Measurements from ENCODE around the gene ITIH5. TPM values are rescaled to one million over a fixed set of nuclear protein-coding genes. Genes with fewer than 3 reads are reported as not detected.
A peak's percentile ranks its signal among the peaks of the same experiment; 100 is the strongest.

Gene ITIH5
- polyA plus RNA-seq, 4 donors = 0.54 to 5.8 (median 2.4) TPM

DNA sequence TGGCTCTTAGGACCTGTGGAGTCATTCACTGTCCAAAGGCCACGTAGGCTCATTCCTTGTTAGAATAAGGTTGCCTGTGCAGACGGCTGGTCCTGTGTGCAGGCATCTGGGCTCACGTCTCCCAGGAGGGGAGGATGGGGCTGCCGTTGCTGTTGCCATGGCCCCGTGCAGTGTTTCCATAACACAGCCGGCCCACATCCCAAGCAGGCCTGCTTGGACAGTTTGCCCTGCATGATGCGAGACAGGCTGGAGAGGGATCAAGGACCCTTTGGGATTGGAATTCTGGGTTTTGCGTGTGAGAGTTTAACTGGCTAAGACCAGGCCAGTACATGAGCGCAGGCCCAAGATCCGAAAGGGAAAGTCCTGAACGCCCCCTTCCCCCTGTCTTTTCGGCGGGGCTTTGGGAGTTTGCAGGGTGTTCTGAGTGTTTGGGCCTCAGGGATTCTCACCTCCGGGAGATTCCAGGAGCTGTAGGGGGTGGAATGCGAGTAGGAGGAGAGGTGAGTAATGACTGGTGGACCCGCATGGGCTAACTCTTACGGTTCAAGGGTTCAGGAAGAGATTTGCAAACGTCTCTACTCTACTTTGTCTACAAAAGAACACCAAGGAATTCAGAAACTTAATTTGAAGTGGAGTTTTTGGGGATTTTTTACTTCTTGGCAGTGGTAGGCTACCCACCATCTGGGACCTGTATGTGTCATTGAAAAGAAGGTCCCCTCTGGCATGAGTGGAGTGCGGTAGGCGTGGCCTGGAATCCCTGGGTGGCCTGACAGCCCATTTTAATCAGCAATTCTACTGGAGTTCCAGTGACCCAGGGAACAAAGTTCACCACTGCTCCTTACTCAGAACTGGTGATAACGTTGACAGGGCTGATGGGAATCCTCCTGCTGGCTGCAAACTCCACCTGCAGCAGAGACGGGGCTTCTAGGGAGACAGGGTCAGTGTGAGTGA, 125.4 kb downstream of the ITIH5 start:
- no peak overlapping the region for H3K4me3 ChIP-seq (ENCODE audit: low read depth in 1 of 3, low read length in 3 of 3)
- 44 to 59% (median 48%) methylated on average over 22 of the region's 22 CpGs for WGBS, 3 donors
- no peak for FAIRE-seq
- H3K9me3 ChIP-seq (ENCODE audit: control insufficient read depth in 2 of 2, insufficient read depth in 1 of 2, low read depth in 1 of 2, low read length in 1 of 2) = peaks cover 0 to 10% of the 10 kb centered on the region in 2 donors
- no peaks in the 10 kb centered on the region for H3K27me3 ChIP-seq (ENCODE audit: control insufficient read depth in 3 of 3, insufficient read depth in 3 of 3, low read length in 3 of 3)
- H3K36me3 ChIP-seq (ENCODE audit: control insufficient read depth in 3 of 3, insufficient read depth in 2 of 3, low read depth in 1 of 3, low read length in 3 of 3) = no peaks in the 10 kb centered on the region
- H3K27ac ChIP-seq (ENCODE audit: low read depth in 1 of 3, low read length in 2 of 3) = peak overlapping the region in 2 of 3 donors; percentile 71 to 76
- peaks cover 0 to 18% (median 4%) of the 10 kb centered on the region in 3 donors for H3K4me1 ChIP-seq (ENCODE audit: control insufficient read depth in 3 of 3, insufficient read depth in 2 of 3, low read depth in 1 of 3, low read length in 2 of 3)
- DNase-seq = peak; percentile 41 to 82

DNA sequence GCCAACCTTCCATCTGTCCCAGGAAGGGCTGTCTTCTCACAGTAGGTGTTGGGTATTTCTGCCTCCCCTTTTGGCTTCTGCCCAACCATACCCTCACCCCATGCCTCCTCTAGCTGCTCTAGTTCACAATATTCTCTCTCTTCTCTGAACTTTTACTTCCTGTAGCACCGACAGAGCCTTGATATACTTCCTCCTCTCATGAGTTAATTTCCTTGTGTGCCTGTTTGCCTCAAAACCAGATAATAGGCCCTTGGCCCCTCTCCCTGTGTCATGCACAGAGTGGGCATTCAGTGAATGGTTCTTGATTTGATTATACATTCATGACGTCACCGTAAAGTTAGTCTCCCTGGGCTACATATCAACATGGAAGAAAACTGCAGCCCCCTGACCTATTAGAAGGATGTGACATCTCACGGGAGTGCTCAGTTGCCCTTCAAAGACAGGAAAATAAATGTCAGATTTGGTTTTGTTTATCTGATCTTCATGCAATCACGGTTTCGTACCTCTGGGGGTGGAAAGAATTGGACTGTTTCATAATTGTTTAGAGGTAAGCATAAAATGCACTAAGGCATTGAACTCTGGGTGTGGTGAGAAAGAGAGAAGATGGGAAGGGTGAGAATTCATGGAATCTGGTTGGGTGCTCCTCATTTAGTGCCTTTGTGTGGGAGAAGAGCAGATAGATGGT, 127.7 kb downstream of the ITIH5 start:
- H3K9me3 ChIP-seq (ENCODE audit: control insufficient read depth in 2 of 2, insufficient read depth in 1 of 2, low read depth in 1 of 2, low read length in 1 of 2) = peaks cover 0 to 10% of the 10 kb centered on the region in 2 donors
- no peaks in the 10 kb centered on the region for H3K36me3 ChIP-seq (ENCODE audit: control insufficient read depth in 3 of 3, insufficient read depth in 2 of 3, low read depth in 1 of 3, low read length in 3 of 3)
- no peak for DNase-seq
- H3K27me3 ChIP-seq (ENCODE audit: control insufficient read depth in 3 of 3, insufficient read depth in 3 of 3, low read length in 3 of 3) = peaks cover 0 to 4% (median 0%) of the 10 kb centered on the region in 3 donors
- no peak overlapping the region for H3K4me3 ChIP-seq (ENCODE audit: low read depth in 1 of 3, low read length in 3 of 3)
- H3K4me1 ChIP-seq (ENCODE audit: control insufficient read depth in 3 of 3, insufficient read depth in 2 of 3, low read depth in 1 of 3, low read length in 2 of 3) = peaks cover 0 to 18% (median 4%) of the 10 kb centered on the region in 3 donors
- FAIRE-seq = no peak
- WGBS, 3 donors = 51 to 70% (median 54%) methylated on average over 6 of the region's 6 CpGs
- H3K27ac ChIP-seq (ENCODE audit: low read depth in 1 of 3, low read length in 2 of 3) = no peak overlapping the region

DNA sequence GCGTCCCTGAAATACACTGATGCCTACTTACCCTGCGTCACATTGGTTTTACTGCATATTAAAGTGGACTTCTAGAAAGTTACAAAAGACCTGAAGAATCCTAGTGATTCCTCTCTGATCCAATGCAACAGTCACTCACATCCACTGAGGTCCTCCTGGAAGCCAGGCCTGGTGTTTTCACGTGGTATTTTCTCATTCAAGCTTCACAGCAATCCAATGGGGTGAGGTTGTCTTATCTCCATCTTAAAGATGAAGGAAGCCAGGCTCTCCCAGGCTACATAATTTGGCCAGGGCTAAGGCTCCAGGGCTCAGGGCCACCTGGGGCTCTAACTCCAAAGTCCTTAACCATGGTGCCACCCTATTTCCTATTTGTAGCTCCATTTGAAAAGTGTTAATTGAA, 129.6 kb downstream of the ITIH5 start:
- Histone ChIP-seq H3K4me3 (ENCODE audit: low read depth in 1 of 3, low read length in 3 of 3) (no peak overlapping the region), H3K27ac (ENCODE audit: low read depth in 1 of 3, low read length in 2 of 3) (no peak overlapping the region), H3K27me3 (ENCODE audit: control insufficient read depth in 3 of 3, insufficient read depth in 3 of 3, low read length in 3 of 3) (peaks cover 0 to 4% (median 0%) of the 10 kb centered on the region in 3 donors), H3K9me3 (ENCODE audit: control insufficient read depth in 2 of 2, insufficient read depth in 1 of 2, low read depth in 1 of 2, low read length in 1 of 2) (peaks cover 0 to 10% of the 10 kb centered on the region in 2 donors), H3K4me1 (ENCODE audit: control insufficient read depth in 3 of 3, insufficient read depth in 2 of 3, low read depth in 1 of 3, low read length in 2 of 3) (peaks cover 0 to 12% (median 4%) of the 10 kb centered on the region in 3 donors), H3K36me3 (ENCODE audit: control insufficient read depth in 3 of 3, insufficient read depth in 2 of 3, low read depth in 1 of 3, low read length in 3 of 3) (no peaks in the 10 kb centered on the region)
- no peak for FAIRE-seq
- 70 to 87% (median 78%) methylated on average over 3 of the region's 3 CpGs for WGBS, 3 donors
- no peak for DNase-seq

DNA sequence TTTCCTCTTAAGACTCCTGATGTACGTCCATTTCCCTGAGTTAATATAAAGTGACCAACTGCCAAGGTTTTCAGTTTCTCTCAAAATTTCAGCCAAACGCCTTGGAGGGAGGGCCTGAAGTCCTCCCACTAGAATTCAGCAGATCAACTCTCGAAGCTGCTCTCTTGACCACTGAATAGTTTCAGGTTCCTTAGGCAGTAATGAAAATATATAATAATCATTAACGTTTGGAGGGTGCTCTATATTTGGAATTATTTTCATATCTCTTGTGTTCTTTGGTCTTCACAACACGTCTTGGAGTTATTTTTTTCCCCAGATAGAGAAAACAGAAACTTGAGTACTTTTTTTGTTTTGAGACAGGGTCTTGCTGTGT, 132.3 kb downstream of the ITIH5 start:
- Histone ChIP-seq H3K9me3 (ENCODE audit: control insufficient read depth in 2 of 2, insufficient read depth in 1 of 2, low read depth in 1 of 2, low read length in 1 of 2) (peaks cover 0 to 5% of the 10 kb centered on the region in 2 donors), H3K27me3 (ENCODE audit: control insufficient read depth in 3 of 3, insufficient read depth in 3 of 3, low read length in 3 of 3) (peaks cover 0 to 9% (median 0%) of the 10 kb centered on the region in 3 donors), H3K27ac (ENCODE audit: low read depth in 1 of 3, low read length in 2 of 3) (no peak overlapping the region), H3K4me3 (ENCODE audit: low read depth in 1 of 3, low read length in 3 of 3) (no peak overlapping the region), H3K36me3 (ENCODE audit: control insufficient read depth in 3 of 3, insufficient read depth in 2 of 3, low read depth in 1 of 3, low read length in 3 of 3) (no peaks in the 10 kb centered on the region), H3K4me1 (ENCODE audit: control insufficient read depth in 3 of 3, insufficient read depth in 2 of 3, low read depth in 1 of 3, low read length in 2 of 3) (no peaks in the 10 kb centered on the region)
- no peak for DNase-seq
- no peak for FAIRE-seq
- WGBS, 3 donors = 60 to 69% (median 61%) methylated on average over 5 of the region's 5 CpGs

DNA sequence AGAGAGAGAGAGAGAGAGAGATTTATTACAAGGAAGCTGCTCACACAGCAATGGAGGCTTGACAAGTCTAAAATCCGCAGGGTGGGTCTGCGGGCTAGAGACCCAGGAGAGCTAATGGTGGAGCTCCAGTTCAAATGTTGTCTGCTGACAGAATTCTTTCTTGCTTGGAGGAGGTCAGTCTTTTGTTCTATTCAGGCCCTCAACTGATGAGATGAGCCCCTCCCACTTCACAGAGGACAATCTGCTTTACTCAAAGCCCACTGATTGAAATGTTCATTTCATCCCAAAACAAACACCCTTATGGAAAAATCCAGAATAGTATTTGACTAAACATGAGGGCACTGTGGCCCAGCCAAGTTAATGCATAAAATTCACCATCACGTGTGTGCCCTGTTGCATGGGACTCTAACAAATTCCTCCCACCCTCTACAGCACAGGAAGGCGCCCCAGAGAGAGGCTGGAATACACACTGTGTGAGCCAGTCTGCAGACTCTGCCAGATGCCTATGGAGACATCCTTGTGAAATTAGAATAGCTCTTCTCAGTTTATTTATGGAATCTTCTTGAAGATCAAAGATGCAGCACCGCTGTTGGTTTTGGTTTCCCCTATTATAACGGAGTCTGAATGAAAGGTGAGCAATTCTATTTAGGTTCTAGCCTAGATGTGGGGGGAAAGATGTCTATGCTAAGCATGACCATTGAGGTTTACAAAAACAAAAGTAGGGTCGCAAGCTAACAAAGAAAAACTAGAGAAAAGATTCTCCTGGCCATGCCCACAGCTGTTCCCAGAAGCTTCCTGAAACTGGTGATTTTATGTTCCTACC, 132.9 kb downstream of the ITIH5 start:
- Histone ChIP-seq H3K9me3 (ENCODE audit: control insufficient read depth in 2 of 2, insufficient read depth in 1 of 2, low read depth in 1 of 2, low read length in 1 of 2) (peaks cover 0 to 5% of the 10 kb centered on the region in 2 donors), H3K36me3 (ENCODE audit: control insufficient read depth in 3 of 3, insufficient read depth in 2 of 3, low read depth in 1 of 3, low read length in 3 of 3) (no peaks in the 10 kb centered on the region), H3K27ac (ENCODE audit: low read depth in 1 of 3, low read length in 2 of 3) (no peak overlapping the region), H3K27me3 (ENCODE audit: control insufficient read depth in 3 of 3, insufficient read depth in 3 of 3, low read length in 3 of 3) (peaks cover 0 to 9% (median 0%) of the 10 kb centered on the region in 3 donors), H3K4me3 (ENCODE audit: low read depth in 1 of 3, low read length in 3 of 3) (no peak overlapping the region), H3K4me1 (ENCODE audit: control insufficient read depth in 3 of 3, insufficient read depth in 2 of 3, low read depth in 1 of 3, low read length in 2 of 3) (no peaks in the 10 kb centered on the region)
- WGBS, 3 donors = 81 to 86% (median 81%) methylated on average over 7 of the region's 7 CpGs
- DNase-seq = no peak
- no peak for FAIRE-seq

DNA sequence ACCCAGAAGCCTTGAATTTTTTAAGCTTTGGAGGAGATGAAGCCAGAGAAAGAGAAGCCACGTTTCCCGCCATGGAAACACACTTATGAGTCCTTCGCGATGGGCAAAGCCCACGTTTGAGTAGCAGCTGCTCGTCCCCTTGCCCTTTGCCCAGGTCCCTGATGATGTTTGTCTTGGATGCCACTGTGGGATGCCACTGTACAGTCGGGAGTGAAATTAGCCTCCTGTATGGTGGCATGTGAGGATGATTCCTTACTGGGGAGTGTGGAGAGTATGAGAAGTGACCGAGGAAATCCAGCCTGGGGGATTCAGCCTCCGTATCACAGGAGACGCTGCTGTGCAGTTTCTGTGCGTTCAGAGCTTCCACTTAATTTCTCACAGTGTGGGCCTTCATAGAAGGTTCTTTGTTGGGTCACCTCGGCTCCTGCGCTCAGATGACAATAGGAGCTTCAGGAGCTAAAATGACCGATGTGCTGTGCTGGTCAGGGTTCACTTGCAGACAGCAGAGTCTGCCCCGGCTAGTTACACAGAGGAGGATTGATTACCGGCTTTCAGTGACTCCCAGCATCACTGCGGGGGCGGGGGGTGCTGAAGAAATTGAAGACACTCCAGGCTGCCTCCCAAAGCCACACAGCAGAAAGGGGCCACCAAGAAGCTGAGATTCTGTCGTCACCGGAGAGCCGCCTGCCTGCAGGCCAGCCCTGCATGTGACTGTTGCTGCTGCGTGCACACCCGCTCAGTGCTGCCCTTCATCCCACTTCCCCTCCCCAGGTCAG, 133.9 kb downstream of the ITIH5 start:
- FAIRE-seq (no peak), DNase-seq (no peak)
- H3K27me3 ChIP-seq (ENCODE audit: control insufficient read depth in 3 of 3, insufficient read depth in 3 of 3, low read length in 3 of 3) = peaks cover 0 to 9% (median 0%) of the 10 kb centered on the region in 3 donors
- no peaks in the 10 kb centered on the region for H3K36me3 ChIP-seq (ENCODE audit: control insufficient read depth in 3 of 3, insufficient read depth in 2 of 3, low read depth in 1 of 3, low read length in 3 of 3)
- H3K9me3 ChIP-seq (ENCODE audit: control insufficient read depth in 2 of 2, insufficient read depth in 1 of 2, low read depth in 1 of 2, low read length in 1 of 2) = no peaks in the 10 kb centered on the region
- no peaks in the 10 kb centered on the region for H3K4me1 ChIP-seq (ENCODE audit: control insufficient read depth in 3 of 3, insufficient read depth in 2 of 3, low read depth in 1 of 3, low read length in 2 of 3)
- no peak overlapping the region for H3K27ac ChIP-seq (ENCODE audit: low read depth in 1 of 3, low read length in 2 of 3)
- no peak overlapping the region for H3K4me3 ChIP-seq (ENCODE audit: low read depth in 1 of 3, low read length in 3 of 3)
- WGBS, 3 donors = 48 to 73% (median 54%) methylated on average over 23 of the region's 23 CpGs

DNA sequence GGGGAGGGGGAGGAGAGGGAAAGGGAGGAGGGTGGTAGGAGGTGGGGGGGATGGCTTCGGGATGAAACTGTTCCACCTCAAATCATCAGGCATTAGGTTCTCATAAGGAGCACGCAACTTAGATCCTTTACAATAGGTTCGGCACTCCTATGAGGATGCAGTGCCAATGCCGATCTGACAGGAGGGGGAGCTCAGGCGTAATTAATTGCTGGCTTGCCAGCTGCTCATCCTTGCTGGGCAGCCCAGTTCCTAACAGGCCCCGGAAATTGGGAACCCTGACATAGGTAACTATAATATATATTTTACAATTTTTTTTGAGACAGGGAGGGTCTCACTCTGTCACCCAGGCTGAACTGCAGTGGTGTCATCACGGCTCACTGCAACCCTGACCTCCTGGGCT, 137.1 kb downstream of the ITIH5 start:
- H3K27ac ChIP-seq (ENCODE audit: low read depth in 1 of 3, low read length in 2 of 3) = no peak overlapping the region
- WGBS, 3 donors = 26 to 44% (median 42%) methylated on average over 7 of the region's 7 CpGs
- H3K27me3 ChIP-seq (ENCODE audit: control insufficient read depth in 3 of 3, insufficient read depth in 3 of 3, low read length in 3 of 3) = peaks cover 0 to 12% (median 0%) of the 10 kb centered on the region in 3 donors
- H3K36me3 ChIP-seq (ENCODE audit: control insufficient read depth in 3 of 3, insufficient read depth in 2 of 3, low read depth in 1 of 3, low read length in 3 of 3) = no peaks in the 10 kb centered on the region
- no peaks in the 10 kb centered on the region for H3K9me3 ChIP-seq (ENCODE audit: control insufficient read depth in 2 of 2, insufficient read depth in 1 of 2, low read depth in 1 of 2, low read length in 1 of 2)
- no peak for FAIRE-seq
- no peak overlapping the region for H3K4me3 ChIP-seq (ENCODE audit: low read depth in 1 of 3, low read length in 3 of 3)
- H3K4me1 ChIP-seq (ENCODE audit: control insufficient read depth in 3 of 3, insufficient read depth in 2 of 3, low read depth in 1 of 3, low read length in 2 of 3) = no peaks in the 10 kb centered on the region
- peak in 1 of 2 donors; percentile 13 for DNase-seq

Data from small intestine (tissue), 7 donors.